Measurements from ENCODE around the gene ROPN1B.

Gene ROPN1B

DNA sequence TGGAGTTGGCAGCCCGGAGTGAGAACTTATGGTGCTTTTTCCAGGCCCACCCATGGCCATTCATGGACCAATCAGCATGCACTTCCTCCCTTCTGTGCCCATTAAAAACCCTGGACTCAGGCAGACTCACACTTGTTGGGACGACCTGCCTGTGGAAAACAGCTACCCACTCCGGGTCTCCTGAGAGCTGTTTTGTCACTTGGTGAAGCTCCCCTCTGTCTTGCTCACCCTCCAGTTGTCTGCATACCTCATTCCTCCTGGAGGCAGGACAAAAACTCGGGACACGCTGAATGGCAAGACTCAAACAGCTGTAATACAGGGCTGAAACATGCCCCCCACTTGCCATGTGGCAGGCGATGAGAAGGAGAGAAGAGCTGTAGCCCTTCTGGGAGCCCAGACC, 35.2 kb downstream of the ROPN1B start:
- H3K36me3 ChIP-seq (ENCODE audit: control insufficient read depth, insufficient read depth, low read length) = no peaks in the 10 kb centered on the region
- WGBS, 2 experiments = 88 to 97% methylated on average over 6 of the region's 6 CpGs

DNA sequence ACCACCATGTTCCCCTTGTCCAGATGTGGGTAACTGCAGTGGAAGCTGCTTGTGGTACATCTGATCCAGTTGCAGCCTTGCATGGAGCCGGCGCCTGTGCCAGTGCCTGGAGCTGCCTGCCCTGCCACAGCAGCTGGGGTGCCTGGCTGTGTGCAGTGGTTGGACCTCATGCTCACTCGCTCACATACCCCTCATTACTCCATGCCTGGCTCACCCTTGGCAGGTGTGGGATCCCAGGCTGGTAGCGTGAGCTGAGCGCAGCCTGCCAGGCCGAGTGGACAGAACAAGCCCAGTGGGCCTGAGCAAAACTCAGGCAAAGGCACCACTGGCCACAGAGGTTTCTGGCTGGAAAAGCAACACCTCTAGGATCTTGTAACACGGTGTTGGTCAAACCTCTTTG, 35.7 kb downstream of the ROPN1B start:
- H3K4me3 ChIP-seq (ENCODE audit: insufficient read depth, low read depth, low read length) = no peak overlapping the region
- H3K27ac ChIP-seq (ENCODE audit: insufficient read depth, low read depth, low read length, poor library complexity, severe bottlenecking) = no peak overlapping the region
- no peaks in the 10 kb centered on the region for H3K4me1 ChIP-seq (ENCODE audit: control insufficient read depth, insufficient read depth, low read length)
- WGBS, 2 experiments = 81 to 84% methylated on average over 7 of the region's 7 CpGs
- H3K36me3 ChIP-seq (ENCODE audit: control insufficient read depth, insufficient read depth, low read length) = no peaks in the 10 kb centered on the region
- H3K9me3 ChIP-seq (ENCODE audit: control insufficient read depth, low read length) = no peaks in the 10 kb centered on the region
- no peaks in the 10 kb centered on the region for H3K27me3 ChIP-seq (ENCODE audit: control insufficient read depth, insufficient read depth, low read length, poor library complexity, severe bottlenecking)

More for the DNA sequence above, 35.2 kb downstream of the ROPN1B start:
- H3K4me3 ChIP-seq (ENCODE audit: insufficient read depth, low read depth, low read length) = no peak overlapping the region
- no peak overlapping the region for H3K27ac ChIP-seq (ENCODE audit: insufficient read depth, low read depth, low read length, poor library complexity, severe bottlenecking)
- H3K27me3 ChIP-seq (ENCODE audit: control insufficient read depth, insufficient read depth, low read length, poor library complexity, severe bottlenecking) = no peaks in the 10 kb centered on the region
- H3K9me3 ChIP-seq (ENCODE audit: control insufficient read depth, low read length) = no peaks in the 10 kb centered on the region
- no peaks in the 10 kb centered on the region for H3K4me1 ChIP-seq (ENCODE audit: control insufficient read depth, insufficient read depth, low read length)

DNA sequence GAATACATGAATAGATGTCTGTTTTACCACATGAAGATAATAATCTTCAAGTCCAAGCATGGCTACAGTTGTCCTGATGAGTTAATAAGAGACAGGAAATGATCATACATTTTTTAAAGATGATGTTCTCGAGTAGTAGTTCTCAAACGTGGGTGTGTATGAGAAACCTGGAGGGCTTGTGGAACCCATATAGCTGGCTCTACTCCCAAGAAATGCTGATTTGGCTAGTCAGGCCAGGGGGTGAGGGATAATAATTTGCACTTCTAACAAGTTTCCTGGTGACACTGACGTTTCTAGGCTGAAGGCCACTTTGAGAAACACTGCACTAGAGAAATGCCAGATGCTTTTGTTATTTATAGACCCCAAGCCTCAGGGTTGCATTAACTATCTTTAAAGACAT, 37.0 kb downstream of the ROPN1B start:
- H3K4me3 ChIP-seq (ENCODE audit: insufficient read depth, low read depth, low read length) = no peak overlapping the region
- no peaks in the 10 kb centered on the region for H3K4me1 ChIP-seq (ENCODE audit: control insufficient read depth, insufficient read depth, low read length)
- no peak overlapping the region for H3K27ac ChIP-seq (ENCODE audit: insufficient read depth, low read depth, low read length, poor library complexity, severe bottlenecking)
- WGBS, 2 experiments = 74 to 78% methylated on average over 3 of the region's 3 CpGs
- H3K9me3 ChIP-seq (ENCODE audit: control insufficient read depth, low read length) = no peaks in the 10 kb centered on the region
- H3K36me3 ChIP-seq (ENCODE audit: control insufficient read depth, insufficient read depth, low read length) = no peaks in the 10 kb centered on the region
- no peaks in the 10 kb centered on the region for H3K27me3 ChIP-seq (ENCODE audit: control insufficient read depth, insufficient read depth, low read length, poor library complexity, severe bottlenecking)

DNA sequence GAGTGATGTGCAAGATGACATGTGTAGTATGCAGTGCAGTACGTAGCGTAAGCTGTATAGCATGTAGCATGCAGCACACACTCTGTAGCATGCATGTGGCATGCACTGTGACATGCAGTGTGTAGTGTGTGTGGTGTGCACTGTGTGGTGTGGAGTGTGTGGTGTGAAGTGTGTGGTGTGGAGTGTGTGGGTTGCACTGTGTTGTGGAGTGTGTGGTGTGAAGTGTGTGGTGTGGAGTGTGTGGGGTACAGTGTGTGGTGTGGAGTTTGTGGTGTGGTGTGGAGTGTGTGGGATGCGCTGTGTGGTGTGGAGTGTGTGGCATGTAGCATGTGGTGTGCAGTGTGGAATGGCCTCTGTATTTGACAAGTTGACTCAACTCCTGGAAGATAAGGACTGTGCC, 39.2 kb downstream of the ROPN1B start:
- Histone ChIP-seq H3K4me3 (ENCODE audit: insufficient read depth, low read depth, low read length) (no peak overlapping the region), H3K36me3 (ENCODE audit: control insufficient read depth, insufficient read depth, low read length) (no peaks in the 10 kb centered on the region), H3K27me3 (ENCODE audit: control insufficient read depth, insufficient read depth, low read length, poor library complexity, severe bottlenecking) (no peaks in the 10 kb centered on the region), H3K27ac (ENCODE audit: insufficient read depth, low read depth, low read length, poor library complexity, severe bottlenecking) (no peak overlapping the region), H3K9me3 (ENCODE audit: control insufficient read depth, low read length) (no peaks in the 10 kb centered on the region), H3K4me1 (ENCODE audit: control insufficient read depth, insufficient read depth, low read length) (no peaks in the 10 kb centered on the region)
- 92% methylated on average over 3 of the region's 3 CpGs for WGBS, 2 experiments

DNA sequence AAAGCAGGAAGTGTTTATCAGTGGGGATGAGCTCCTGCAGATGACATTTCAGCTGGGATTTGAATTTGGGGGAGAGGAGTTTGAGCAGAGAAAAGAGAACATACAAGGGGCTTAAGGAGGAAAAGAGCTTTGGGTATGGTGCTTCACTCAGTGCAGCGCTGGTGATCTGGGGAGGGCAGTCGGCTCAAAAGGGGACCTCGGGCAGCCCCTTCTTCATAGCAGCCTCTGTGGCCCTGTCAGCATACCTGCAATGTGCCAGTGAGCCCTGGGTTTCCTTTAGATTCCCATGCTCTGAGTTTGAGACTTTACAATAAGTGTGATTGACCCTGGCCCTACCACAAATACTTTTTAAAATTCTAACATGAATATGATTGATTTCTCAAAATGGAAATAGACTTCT, 40.2 kb downstream of the ROPN1B start:
- no peaks in the 10 kb centered on the region for H3K9me3 ChIP-seq (ENCODE audit: control insufficient read depth, low read length)
- no peak overlapping the region for H3K27ac ChIP-seq (ENCODE audit: insufficient read depth, low read depth, low read length, poor library complexity, severe bottlenecking)
- WGBS, 2 experiments = 91 to 95% methylated on average over 3 of the region's 3 CpGs
- no peaks in the 10 kb centered on the region for H3K27me3 ChIP-seq (ENCODE audit: control insufficient read depth, insufficient read depth, low read length, poor library complexity, severe bottlenecking)
- H3K4me3 ChIP-seq (ENCODE audit: insufficient read depth, low read depth, low read length) = no peak overlapping the region
- no peaks in the 10 kb centered on the region for H3K36me3 ChIP-seq (ENCODE audit: control insufficient read depth, insufficient read depth, low read length)
- peaks cover 3% of the 10 kb centered on the region for H3K4me1 ChIP-seq (ENCODE audit: control insufficient read depth, insufficient read depth, low read length)

DNA sequence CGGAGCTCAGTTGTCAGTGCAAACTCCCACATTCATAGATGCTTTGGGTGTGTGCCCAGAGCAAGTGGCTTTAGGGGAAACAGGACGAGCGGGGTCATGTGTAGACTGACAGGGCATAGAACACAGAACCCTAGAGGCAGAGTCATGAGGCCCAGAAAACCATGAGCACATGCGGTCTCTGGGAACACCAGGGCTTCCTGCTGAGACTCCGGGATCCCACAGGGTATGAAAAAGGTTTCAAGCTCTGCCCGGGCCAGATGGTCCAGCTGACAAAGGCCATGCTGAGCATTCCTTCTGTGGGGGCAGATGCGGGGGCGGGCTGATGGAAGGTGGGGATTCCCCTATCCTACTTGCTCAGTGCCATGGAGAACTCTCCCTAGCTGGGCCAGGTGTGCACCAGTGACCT, 44.8 kb downstream of the ROPN1B start:
- H3K4me1 ChIP-seq (ENCODE audit: control insufficient read depth, insufficient read depth, low read length) = peaks cover 7% of the 10 kb centered on the region
- no peaks in the 10 kb centered on the region for H3K9me3 ChIP-seq (ENCODE audit: control insufficient read depth, low read length)
- no peak overlapping the region for H3K4me3 ChIP-seq (ENCODE audit: insufficient read depth, low read depth, low read length)
- no peaks in the 10 kb centered on the region for H3K27me3 ChIP-seq (ENCODE audit: control insufficient read depth, insufficient read depth, low read length, poor library complexity, severe bottlenecking)
- WGBS, 2 experiments = 51 to 53% methylated on average over 8 of the region's 8 CpGs
- no peak overlapping the region for H3K27ac ChIP-seq (ENCODE audit: insufficient read depth, low read depth, low read length, poor library complexity, severe bottlenecking)
- no peaks in the 10 kb centered on the region for H3K36me3 ChIP-seq (ENCODE audit: control insufficient read depth, insufficient read depth, low read length)

DNA sequence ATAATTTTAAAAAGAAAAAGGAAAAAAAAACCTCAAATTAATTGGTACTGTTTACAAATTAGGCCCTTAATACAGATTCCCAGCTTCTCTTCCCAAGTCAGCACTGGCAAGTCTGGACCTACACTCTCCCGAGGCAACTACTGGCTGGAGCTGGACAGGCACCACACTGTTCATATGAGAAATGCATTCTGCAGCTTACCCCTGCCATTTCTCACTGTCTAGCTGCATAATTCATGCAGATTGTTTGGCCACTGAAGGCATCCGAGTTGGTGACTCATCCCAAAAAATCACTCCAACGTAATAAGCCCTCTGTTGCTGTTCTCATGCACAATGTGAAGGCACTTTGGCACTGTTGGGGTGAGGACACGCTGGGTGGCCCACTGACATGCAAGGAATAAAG, 45.3 kb downstream of the ROPN1B start:
- WGBS, 2 experiments = 78 to 84% methylated on average over 4 of the region's 4 CpGs
- H3K9me3 ChIP-seq (ENCODE audit: control insufficient read depth, low read length) = no peaks in the 10 kb centered on the region
- H3K27me3 ChIP-seq (ENCODE audit: control insufficient read depth, insufficient read depth, low read length, poor library complexity, severe bottlenecking) = no peaks in the 10 kb centered on the region
- peaks cover 7% of the 10 kb centered on the region for H3K4me1 ChIP-seq (ENCODE audit: control insufficient read depth, insufficient read depth, low read length)
- no peaks in the 10 kb centered on the region for H3K36me3 ChIP-seq (ENCODE audit: control insufficient read depth, insufficient read depth, low read length)
- H3K4me3 ChIP-seq (ENCODE audit: insufficient read depth, low read depth, low read length) = no peak overlapping the region
- H3K27ac ChIP-seq (ENCODE audit: insufficient read depth, low read depth, low read length, poor library complexity, severe bottlenecking) = no peak overlapping the region

DNA sequence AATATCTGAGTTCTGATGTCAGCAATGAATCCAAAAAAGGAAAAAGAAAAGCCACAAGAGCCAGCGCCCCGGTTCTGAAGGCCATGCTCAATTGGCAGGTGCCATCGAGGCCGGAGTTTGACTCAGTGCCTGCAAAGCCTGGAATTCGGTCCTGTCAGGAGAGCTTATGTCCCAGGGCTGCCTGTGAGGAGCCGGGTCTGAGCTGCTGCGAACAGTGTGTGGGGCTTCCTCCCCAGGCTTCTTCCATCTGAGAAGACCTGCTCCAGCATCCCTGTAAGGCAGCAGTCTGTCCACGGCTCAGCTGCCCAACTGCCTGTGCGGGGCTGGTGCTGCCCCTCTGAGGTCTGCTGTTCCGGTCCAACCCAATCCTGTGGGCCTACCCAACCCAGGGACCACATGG, 46.1 kb downstream of the ROPN1B start:
- Histone ChIP-seq H3K27ac (ENCODE audit: insufficient read depth, low read depth, low read length, poor library complexity, severe bottlenecking) (no peak overlapping the region), H3K27me3 (ENCODE audit: control insufficient read depth, insufficient read depth, low read length, poor library complexity, severe bottlenecking) (no peaks in the 10 kb centered on the region), H3K4me1 (ENCODE audit: control insufficient read depth, insufficient read depth, low read length) (peaks cover 7% of the 10 kb centered on the region), H3K9me3 (ENCODE audit: control insufficient read depth, low read length) (no peaks in the 10 kb centered on the region), H3K36me3 (ENCODE audit: control insufficient read depth, insufficient read depth, low read length) (no peaks in the 10 kb centered on the region), H3K4me3 (ENCODE audit: insufficient read depth, low read depth, low read length) (no peak overlapping the region)
- WGBS, 2 experiments = 90% methylated on average over 10 of the region's 10 CpGs

DNA sequence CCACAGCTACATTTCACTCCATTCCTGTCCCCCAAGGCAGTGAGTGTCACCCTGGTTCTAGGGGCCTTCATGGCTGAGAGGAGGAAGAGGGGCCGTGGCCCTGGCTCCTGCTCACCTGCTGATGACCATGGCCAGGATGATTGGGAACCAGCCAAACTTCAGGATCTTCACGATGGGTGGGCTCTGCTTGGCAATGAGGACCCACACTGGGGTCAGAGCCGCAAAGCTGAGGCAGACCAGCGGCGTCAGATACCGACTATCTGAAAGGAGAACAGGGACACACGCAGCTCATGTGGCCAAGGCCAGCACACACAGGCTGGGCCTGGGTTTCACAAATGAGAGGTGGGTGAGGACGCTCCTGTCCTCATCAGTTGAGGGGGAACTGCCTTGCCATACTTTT, 47.6 kb downstream of the ROPN1B start:
- Histone ChIP-seq H3K9me3 (ENCODE audit: control insufficient read depth, low read length) (no peaks in the 10 kb centered on the region), H3K36me3 (ENCODE audit: control insufficient read depth, insufficient read depth, low read length) (no peaks in the 10 kb centered on the region), H3K27me3 (ENCODE audit: control insufficient read depth, insufficient read depth, low read length, poor library complexity, severe bottlenecking) (no peaks in the 10 kb centered on the region), H3K4me3 (ENCODE audit: insufficient read depth, low read depth, low read length) (no peak overlapping the region), H3K27ac (ENCODE audit: insufficient read depth, low read depth, low read length, poor library complexity, severe bottlenecking) (no peak overlapping the region), H3K4me1 (ENCODE audit: control insufficient read depth, insufficient read depth, low read length) (peaks cover 7% of the 10 kb centered on the region)
- 93 to 94% methylated on average over 8 of the region's 8 CpGs for whole genome bisulfite sequencing, 2 experiments

DNA sequence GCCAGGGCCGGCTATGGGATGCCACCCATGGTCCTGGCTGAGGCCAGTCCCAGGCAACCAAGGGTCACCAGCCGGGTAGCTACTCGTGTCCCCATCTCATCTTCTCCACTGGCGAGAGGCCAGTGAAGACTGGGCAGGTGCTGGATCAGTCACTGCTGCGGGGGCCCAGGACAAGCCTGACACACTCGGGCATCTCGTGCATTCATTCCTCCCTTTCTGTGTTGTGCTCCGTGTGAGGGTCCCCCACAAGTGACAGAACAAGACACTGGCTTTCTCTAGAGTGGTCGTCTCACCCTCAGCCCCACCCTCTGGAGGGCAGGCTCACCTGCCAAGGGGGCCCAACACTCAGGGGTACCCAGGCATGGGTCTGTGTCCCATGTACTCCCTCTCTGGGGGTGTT, 48.4 kb downstream of the ROPN1B start:
- Histone ChIP-seq H3K4me3 (ENCODE audit: insufficient read depth, low read depth, low read length) (no peak overlapping the region), H3K9me3 (ENCODE audit: control insufficient read depth, low read length) (no peaks in the 10 kb centered on the region), H3K27me3 (ENCODE audit: control insufficient read depth, insufficient read depth, low read length, poor library complexity, severe bottlenecking) (no peaks in the 10 kb centered on the region), H3K4me1 (ENCODE audit: control insufficient read depth, insufficient read depth, low read length) (peaks cover 7% of the 10 kb centered on the region), H3K36me3 (ENCODE audit: control insufficient read depth, insufficient read depth, low read length) (no peaks in the 10 kb centered on the region), H3K27ac (ENCODE audit: insufficient read depth, low read depth, low read length, poor library complexity, severe bottlenecking) (no peak overlapping the region)
- WGBS, 2 experiments = 95 to 96% methylated on average over 9 of the region's 9 CpGs

DNA sequence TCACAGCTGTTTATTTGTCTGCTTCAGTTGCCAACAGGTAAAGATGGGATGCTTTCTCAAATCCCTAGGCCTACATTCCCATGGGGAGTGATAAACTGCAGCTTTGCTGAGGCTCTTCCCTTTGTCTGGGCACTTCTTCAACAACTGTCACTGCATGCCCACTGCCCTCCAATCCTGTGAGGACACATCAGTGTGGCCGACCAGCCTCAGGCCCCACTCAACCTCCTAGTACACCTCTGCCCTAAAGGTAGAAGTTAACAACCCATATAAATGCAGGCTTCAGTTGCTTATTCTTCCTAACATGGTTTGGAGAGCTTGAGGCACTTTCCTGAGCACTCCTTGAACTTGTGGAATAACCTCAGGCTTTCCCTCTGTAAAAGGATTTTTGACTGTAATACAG, 49.6 kb downstream of the ROPN1B start:
- H3K27ac ChIP-seq (ENCODE audit: insufficient read depth, low read depth, low read length, poor library complexity, severe bottlenecking) = no peak overlapping the region
- WGBS, 2 experiments = 75 to 91% methylated on average over 1 of the region's 1 CpG
- peaks cover 7% of the 10 kb centered on the region for H3K4me1 ChIP-seq (ENCODE audit: control insufficient read depth, insufficient read depth, low read length)
- no peak overlapping the region for H3K4me3 ChIP-seq (ENCODE audit: insufficient read depth, low read depth, low read length)
- no peaks in the 10 kb centered on the region for H3K36me3 ChIP-seq (ENCODE audit: control insufficient read depth, insufficient read depth, low read length)
- no peaks in the 10 kb centered on the region for H3K27me3 ChIP-seq (ENCODE audit: control insufficient read depth, insufficient read depth, low read length, poor library complexity, severe bottlenecking)
- H3K9me3 ChIP-seq (ENCODE audit: control insufficient read depth, low read length) = no peaks in the 10 kb centered on the region
